ENCODE measurements around the gene MUC22. TPM values are rescaled to one million over a fixed set of nuclear protein-coding genes. Genes with fewer than 3 reads are reported as not detected.

Gene MUC22
- total and polyA plus RNA-seq, 10 of the 15 experiments (the other 5 are each of a cell fraction or from before 2014, with no cell fraction given) = under 0.01 to 0.09 (median 0.04) TPM; not detected in 4

GRCh38 chr6:31002471-31002870, 7.8 kb upstream of the MUC22 start (continued):
- TF ChIP-seq, protein P1, sequence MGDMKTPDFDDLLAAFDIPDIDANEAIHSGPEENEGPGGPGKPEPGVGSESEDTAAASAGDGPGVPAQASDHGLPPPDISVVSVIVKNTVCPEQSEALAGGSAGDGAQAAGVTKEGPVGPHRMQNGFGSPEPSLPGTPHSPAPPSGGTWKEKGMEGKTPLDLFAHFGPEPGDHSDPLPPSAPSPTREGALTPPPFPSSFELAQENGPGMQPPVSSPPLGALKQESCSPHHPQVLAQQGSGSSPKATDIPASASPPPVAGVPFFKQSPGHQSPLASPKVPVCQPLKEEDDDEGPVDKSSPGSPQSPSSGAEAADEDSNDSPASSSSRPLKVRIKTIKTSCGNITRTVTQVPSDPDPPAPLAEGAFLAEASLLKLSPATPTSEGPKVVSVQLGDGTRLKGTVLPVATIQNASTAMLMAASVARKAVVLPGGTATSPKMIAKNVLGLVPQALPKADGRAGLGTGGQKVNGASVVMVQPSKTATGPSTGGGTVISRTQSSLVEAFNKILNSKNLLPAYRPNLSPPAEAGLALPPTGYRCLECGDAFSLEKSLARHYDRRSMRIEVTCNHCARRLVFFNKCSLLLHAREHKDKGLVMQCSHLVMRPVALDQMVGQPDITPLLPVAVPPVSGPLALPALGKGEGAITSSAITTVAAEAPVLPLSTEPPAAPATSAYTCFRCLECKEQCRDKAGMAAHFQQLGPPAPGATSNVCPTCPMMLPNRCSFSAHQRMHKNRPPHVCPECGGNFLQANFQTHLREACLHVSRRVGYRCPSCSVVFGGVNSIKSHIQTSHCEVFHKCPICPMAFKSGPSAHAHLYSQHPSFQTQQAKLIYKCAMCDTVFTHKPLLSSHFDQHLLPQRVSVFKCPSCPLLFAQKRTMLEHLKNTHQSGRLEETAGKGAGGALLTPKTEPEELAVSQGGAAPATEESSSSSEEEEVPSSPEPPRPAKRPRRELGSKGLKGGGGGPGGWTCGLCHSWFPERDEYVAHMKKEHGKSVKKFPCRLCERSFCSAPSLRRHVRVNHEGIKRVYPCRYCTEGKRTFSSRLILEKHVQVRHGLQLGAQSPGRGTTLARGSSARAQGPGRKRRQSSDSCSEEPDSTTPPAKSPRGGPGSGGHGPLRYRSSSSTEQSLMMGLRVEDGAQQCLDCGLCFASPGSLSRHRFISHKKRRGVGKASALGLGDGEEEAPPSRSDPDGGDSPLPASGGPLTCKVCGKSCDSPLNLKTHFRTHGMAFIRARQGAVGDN (IDR thresholded peaks at IDR 0.05) = no peak
- no peak for TF ChIP-seq SP1 (IDR thresholded peaks at IDR 0.05; ENCODE audit: low read depth, low read length)
- TF ChIP-seq, protein P2, sequence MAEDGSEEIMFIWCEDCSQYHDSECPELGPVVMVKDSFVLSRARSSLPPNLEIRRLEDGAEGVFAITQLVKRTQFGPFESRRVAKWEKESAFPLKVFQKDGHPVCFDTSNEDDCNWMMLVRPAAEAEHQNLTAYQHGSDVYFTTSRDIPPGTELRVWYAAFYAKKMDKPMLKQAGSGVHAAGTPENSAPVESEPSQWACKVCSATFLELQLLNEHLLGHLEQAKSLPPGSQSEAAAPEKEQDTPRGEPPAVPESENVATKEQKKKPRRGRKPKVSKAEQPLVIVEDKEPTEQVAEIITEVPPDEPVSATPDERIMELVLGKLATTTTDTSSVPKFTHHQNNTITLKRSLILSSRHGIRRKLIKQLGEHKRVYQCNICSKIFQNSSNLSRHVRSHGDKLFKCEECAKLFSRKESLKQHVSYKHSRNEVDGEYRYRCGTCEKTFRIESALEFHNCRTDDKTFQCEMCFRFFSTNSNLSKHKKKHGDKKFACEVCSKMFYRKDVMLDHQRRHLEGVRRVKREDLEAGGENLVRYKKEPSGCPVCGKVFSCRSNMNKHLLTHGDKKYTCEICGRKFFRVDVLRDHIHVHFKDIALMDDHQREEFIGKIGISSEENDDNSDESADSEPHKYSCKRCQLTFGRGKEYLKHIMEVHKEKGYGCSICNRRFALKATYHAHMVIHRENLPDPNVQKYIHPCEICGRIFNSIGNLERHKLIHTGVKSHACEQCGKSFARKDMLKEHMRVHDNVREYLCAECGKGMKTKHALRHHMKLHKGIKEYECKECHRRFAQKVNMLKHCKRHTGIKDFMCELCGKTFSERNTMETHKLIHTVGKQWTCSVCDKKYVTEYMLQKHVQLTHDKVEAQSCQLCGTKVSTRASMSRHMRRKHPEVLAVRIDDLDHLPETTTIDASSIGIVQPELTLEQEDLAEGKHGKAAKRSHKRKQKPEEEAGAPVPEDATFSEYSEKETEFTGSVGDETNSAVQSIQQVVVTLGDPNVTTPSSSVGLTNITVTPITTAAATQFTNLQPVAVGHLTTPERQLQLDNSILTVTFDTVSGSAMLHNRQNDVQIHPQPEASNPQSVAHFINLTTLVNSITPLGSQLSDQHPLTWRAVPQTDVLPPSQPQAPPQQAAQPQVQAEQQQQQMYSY (CRISPR knock-in tag; IDR thresholded peaks at IDR 0.05) = no peak
- TF ChIP-seq SREBF1 (IDR thresholded peaks at IDR 0.05; ENCODE audit: low read length) = no peak
- no peak for TF ChIP-seq MYB (IDR thresholded peaks at IDR 0.05; ENCODE audit: borderline replicate concordance, low read depth, low read length)
- TF ChIP-seq, protein P3, sequence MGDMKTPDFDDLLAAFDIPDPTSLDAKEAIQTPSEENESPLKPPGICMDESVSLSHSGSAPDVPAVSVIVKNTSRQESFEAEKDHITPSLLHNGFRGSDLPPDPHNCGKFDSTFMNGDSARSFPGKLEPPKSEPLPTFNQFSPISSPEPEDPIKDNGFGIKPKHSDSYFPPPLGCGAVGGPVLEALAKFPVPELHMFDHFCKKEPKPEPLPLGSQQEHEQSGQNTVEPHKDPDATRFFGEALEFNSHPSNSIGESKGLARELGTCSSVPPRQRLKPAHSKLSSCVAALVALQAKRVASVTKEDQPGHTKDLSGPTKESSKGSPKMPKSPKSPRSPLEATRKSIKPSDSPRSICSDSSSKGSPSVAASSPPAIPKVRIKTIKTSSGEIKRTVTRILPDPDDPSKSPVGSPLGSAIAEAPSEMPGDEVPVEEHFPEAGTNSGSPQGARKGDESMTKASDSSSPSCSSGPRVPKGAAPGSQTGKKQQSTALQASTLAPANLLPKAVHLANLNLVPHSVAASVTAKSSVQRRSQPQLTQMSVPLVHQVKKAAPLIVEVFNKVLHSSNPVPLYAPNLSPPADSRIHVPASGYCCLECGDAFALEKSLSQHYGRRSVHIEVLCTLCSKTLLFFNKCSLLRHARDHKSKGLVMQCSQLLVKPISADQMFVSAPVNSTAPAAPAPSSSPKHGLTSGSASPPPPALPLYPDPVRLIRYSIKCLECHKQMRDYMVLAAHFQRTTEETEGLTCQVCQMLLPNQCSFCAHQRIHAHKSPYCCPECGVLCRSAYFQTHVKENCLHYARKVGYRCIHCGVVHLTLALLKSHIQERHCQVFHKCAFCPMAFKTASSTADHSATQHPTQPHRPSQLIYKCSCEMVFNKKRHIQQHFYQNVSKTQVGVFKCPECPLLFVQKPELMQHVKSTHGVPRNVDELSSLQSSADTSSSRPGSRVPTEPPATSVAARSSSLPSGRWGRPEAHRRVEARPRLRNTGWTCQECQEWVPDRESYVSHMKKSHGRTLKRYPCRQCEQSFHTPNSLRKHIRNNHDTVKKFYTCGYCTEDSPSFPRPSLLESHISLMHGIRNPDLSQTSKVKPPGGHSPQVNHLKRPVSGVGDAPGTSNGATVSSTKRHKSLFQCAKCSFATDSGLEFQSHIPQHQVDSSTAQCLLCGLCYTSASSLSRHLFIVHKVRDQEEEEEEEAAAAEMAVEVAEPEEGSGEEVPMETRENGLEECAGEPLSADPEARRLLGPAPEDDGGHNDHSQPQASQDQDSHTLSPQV (IDR thresholded peaks at IDR 0.05) = no peak
- no peak for TF ChIP-seq RFX5 (IDR thresholded peaks at IDR 0.05; ENCODE audit: low read depth, low read length)
- TF ChIP-seq BACH1 (IDR thresholded peaks at IDR 0.05; ENCODE audit: borderline replicate concordance) = no peak
- no peak for TF ChIP-seq PML (IDR thresholded peaks at IDR 0.05; ENCODE audit: low read length)
- TF ChIP-seq ZNF207 (IDR thresholded peaks at IDR 0.05; ENCODE audit: borderline replicate concordance) = no peak

All from GM12878 (cell line).